Motor neuron (in vitro differentiated cells): Measurements from ENCODE around the gene ZNF207. TPM values are rescaled to one million over a fixed set of nuclear protein-coding genes. Genes with fewer than 3 reads are reported as not detected.
"Not testable (repeated sequence)": the region's sequence is repeated elsewhere in the genome, so short reads cannot be mapped to it uniquely, and the experiment has no call there.

Experiments
- ATAC-seq, 8 experiments: fragments of 200-7000 bp; cut with Tn5 transposase; replicated peaks in 6 of 8; 2 replicates each; pipeline ENCODE4 v1.8.0; 2021; ENCODE audit warnings: mild to moderate bottlenecking in 8 of 8, moderate library complexity in 8 of 8
- H3K27ac ChIP-seq, 2 donors: fragments of 250-450 bp; sonication (Bioruptor Pico); 2 replicates each; pipeline ENCODE4 v1.9.0; 2021; ENCODE audit warnings: antibody characterized with exemption in 2 of 2, mild to moderate bottlenecking in 2 of 2, moderate library complexity in 1 of 2
- H3K4me1 ChIP-seq, 2 donors: fragments of 250-450 bp; sonication (Bioruptor Pico); replicated peaks in 1 of 2; 2 replicates each; pipeline ENCODE4 v1.6.1; 2021; ENCODE audit warnings: antibody characterized with exemption in 2 of 2, mild to moderate bottlenecking in 2 of 2, moderate library complexity in 1 of 2
- H3K4me3 ChIP-seq, 5 donors: fragments of 250-450 bp; sonication (Bioruptor Pico); 2 replicates each; pipeline ENCODE4 v1.9.0; 2021; ENCODE audit warnings: antibody characterized with exemption in 5 of 5, mild to moderate bottlenecking in 5 of 5, moderate library complexity in 4 of 5
- WGBS, 10 experiments: fragments of 450-650 bp; shearing (Covaris generic); methylation state at CpG; one replicate each; pipeline ENCODE4 v1.0.0; 2022; 5-methylcytosine and 5-hydroxymethylcytosine counted together
- in situ Hi-C, 9 experiments: fragments of 400-800 bp; cut with MboI; loops; one replicate each; pipeline ENCODE4 v1.15.0; 2021; ENCODE audit warnings: low sequenced_read_pairs in 9 of 9, low pct_unique_long_range_greater_than_20kb in 2 of 9; ENCODE audit not compliant: unreplicated experiment in 9 of 9
- total RNA-seq, 8 experiments: library from RNA; unstranded; fragments of 300-600 nt; gene quantifications; 2 replicates each; pipeline versions ENCODE4 v1.2.3 to v1.2.4, GENCODE V29; 2022

The ZNF207 gene
- total RNA-seq, 8 experiments from 2014 or later, result 83.6 to 304 (median 143) TPM

GRCh38 chr17:32361270-32361669 is 11.3 kb downstream of the ZNF207 start:
- Histone ChIP-seq H3K4me1 (no peaks in the 10 kb centered on the region), H3K4me3 (no peak overlapping the region), H3K27ac (no peak overlapping the region)
- in situ Hi-C loops, result no loop called here
- WGBS, 10 experiments, result 50 to 100% (median 100%) methylated on average over 1 of the region's 1 CpG; no CpG with 5 or more reads in 1 of the 10 experiments
- ATAC-seq, result no peak

DNA sequence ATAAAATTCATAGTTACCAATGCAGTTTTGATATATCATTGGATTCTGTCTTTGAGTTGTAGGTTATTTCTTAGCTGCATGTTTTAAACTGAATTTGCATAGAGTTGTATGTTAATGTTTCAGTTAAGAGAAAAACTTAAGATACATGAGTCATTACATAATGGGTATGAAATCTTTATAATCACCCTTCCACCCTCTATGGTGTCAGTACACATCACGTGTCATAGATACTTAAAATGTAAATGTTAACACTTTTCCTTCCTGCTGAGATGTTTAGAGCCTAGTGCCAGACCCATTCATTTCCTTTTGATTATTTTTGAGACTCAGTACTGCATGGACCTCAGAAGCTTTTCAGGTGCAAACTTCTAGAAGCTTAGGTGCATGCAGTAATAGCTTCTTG is 20.5 kb downstream of the ZNF207 start:
- WGBS, 10 experiments, result 0 to 100% (median 57%) methylated on average over 1 of the region's 1 CpG; no CpG with 5 or more reads in 2 of the 10 experiments
- Histone ChIP-seq H3K4me3 (no peak overlapping the region), H3K4me1 (no peaks in the 10 kb centered on the region), H3K27ac (no peak overlapping the region)
- in situ Hi-C loops, result no loop called here
- peak in 3 of 8 experiments; percentile 78 to 90 (median 83) for ATAC-seq

DNA sequence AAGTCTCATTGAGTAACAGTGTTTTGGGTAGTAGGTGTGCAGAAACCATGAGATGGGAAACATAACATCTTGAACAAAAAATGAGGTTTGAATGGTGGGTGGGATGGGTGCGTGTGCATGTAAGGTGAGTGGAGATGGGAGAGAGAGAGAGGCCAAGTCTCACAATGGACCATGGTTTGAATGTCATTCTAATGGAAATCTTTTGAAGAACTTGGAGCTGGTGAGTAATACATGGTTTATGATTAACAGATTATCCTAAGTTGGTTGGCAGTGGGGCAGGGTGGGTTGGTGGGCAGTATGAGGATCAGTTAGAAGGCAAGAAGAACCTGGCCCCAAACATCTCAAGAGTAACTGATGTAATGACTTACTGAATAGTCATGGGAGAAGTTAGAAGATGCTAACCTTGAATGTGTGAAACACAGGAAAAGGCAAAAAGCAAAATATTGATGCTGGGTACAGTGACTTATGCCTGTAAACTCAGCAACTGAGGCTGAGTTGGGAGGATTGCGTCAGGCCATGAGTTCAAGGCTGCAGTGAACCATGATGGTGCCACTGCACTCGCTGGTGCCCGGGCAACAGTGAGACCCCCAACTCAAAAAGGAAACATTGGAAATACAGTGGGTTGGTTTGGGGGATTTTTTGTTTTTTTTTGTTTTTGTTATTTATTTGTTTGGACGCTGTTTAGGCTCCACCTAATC is 32.7 kb downstream of the ZNF207 start:
- WGBS, 10 experiments, result 85 to 100% (median 100%) methylated on average over 1 to 5 of the region's 5 CpGs
- in situ Hi-C loops, result no loop called here
- no peak for ATAC-seq
- Histone ChIP-seq H3K27ac (no peak overlapping the region), H3K4me3 (no peak overlapping the region), H3K4me1 (no peaks in the 10 kb centered on the region)

GRCh38 chr17:32383926-32384434 is 34.0 kb downstream of the ZNF207 start:
- no peak overlapping the region for H3K4me3 ChIP-seq
- peak in 1 of 8 experiments; percentile 10 for ATAC-seq
- H3K27ac ChIP-seq, result no peak overlapping the region
- H3K4me1 ChIP-seq, result no peaks in the 10 kb centered on the region
- 80 to 100% (median 100%) methylated on average over 1 of the region's 1 CpG; no CpG with 5 or more reads in 4 of the 10 experiments for WGBS, 10 experiments
- in situ Hi-C loops, result no loop called here

GRCh38 chr17:32385121-32385520 is 35.2 kb downstream of the ZNF207 start:
- in situ Hi-C loops, result no loop called here
- no peak for ATAC-seq
- Histone ChIP-seq H3K27ac (no peak overlapping the region), H3K4me1 (no peaks in the 10 kb centered on the region), H3K4me3 (no peak overlapping the region)
- 70 to 100% (median 98%) methylated on average over 2 to 7 of the region's 7 CpGs; no CpG with 5 or more reads in 2 of the 10 experiments for WGBS, 10 experiments

DNA sequence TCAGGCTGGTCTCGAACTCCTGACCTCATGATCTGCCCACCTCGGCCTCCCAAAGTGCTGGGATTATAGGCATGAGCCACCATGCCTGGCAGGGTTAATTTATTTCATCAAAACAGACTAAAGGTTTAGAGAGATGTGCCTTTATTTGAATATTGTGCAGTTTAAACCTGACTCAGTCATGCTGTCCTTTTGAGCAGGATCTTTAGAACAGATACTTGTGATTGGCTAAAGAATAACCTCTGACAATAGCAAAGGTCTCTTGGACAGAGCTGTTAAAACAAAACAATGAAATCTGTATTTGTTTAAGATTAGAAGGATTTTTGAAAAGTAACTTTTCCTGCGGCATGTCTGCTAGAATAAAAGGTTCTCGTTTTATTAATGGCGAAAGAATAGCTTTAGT is 36.0 kb downstream of the ZNF207 start:
- H3K4me3 ChIP-seq, result no peak overlapping the region
- in situ Hi-C loops, result no loop called here
- no peak for ATAC-seq
- no peaks in the 10 kb centered on the region for H3K4me1 ChIP-seq
- 80 to 100% (median 97%) methylated on average over 1 to 5 of the region's 5 CpGs; no CpG with 5 or more reads in 1 of the 10 experiments for WGBS, 10 experiments
- H3K27ac ChIP-seq, result no peak overlapping the region

GRCh38 chr17:32386844-32387243 is 36.9 kb downstream of the ZNF207 start:
- Histone ChIP-seq H3K4me3 (no peak overlapping the region), H3K27ac (no peak overlapping the region), H3K4me1 (no peaks in the 10 kb centered on the region)
- no peak for ATAC-seq
- in situ Hi-C loops, result no loop called here

DNA sequence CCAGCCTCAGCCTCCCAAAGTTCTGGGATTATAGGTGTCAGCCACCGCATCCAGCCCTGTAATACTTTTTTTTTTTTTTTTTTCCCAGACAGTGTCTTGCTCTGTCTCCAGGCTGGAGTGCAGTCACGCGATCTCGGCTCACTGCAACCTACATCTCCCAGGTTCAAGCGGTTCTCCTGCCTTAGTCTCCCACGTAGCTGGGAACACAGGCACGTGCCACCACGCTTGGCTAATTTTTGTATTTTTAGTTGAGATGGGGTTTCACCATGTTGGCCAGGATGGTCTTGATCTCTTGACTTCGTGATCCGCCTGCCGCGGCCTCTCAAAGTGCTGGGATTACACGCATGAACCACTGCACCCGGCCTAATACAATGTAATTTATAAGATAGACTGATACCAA is 38.2 kb downstream of the ZNF207 start:
- WGBS, 10 experiments, result 90 to 100% (median 97%) methylated on average over 4 to 14 of the region's 14 CpGs; no CpG with 5 or more reads in 4 of the 10 experiments
- in situ Hi-C loops, H3K27ac ChIP-seq, ATAC-seq, H3K4me3 ChIP-seq, H3K4me1 ChIP-seq: not testable (repeated sequence)

- in situ Hi-C loops, result no loop called here
- no peak for ATAC-seq
- H3K4me1 ChIP-seq, result no peaks in the 10 kb centered on the region
- WGBS, 10 experiments, result 80 to 100% (median 94%) methylated on average over 1 to 6 of the region's 6 CpGs
- no peak overlapping the region for H3K4me3 ChIP-seq
- no peak overlapping the region for H3K27ac ChIP-seq
Observed at GRCh38 chr17:32388613-32389459, 38.9 kb downstream of the ZNF207 start.

GRCh38 chr17:32393904-32394303 is 43.9 kb downstream of the ZNF207 start:
- H3K4me1 ChIP-seq, result no peaks in the 10 kb centered on the region
- no peak overlapping the region for H3K4me3 ChIP-seq
- ATAC-seq, result no peak
- in situ Hi-C loops, result no loop called here
- H3K27ac ChIP-seq, result no peak overlapping the region
- WGBS, 10 experiments, result 92 to 100% (median 100%) methylated on average over 1 to 5 of the region's 5 CpGs; no CpG with 5 or more reads in 5 of the 10 experiments

GRCh38 chr17:32396343-32396742 is 46.4 kb downstream of the ZNF207 start:
- H3K4me1 ChIP-seq, result no peaks in the 10 kb centered on the region
- WGBS, 10 experiments, result 89 to 100% (median 100%) methylated on average over 1 to 5 of the region's 5 CpGs; no CpG with 5 or more reads in 4 of the 10 experiments
- no peak overlapping the region for H3K27ac ChIP-seq
- ATAC-seq, result no peak
- in situ Hi-C loops, result no loop called here
- no peak overlapping the region for H3K4me3 ChIP-seq

DNA sequence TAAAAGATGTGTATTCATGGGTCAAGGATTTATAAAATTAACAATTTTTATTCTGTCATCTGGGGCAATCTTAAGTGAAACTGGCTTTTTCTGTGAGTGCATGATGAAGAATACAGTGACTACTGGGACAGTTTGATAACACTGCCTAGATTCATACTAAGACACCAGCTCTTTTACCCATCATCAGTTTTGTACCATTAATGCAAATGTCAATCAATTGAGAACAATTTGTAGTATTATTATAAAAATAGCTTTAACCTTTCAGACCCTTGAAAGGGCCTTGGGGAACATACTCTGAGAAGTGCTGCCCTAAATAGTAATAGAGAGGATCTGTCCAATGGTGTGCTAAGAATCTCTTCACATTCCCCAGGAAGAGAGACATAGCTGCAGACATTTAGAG is 49.0 kb downstream of the ZNF207 start:
- in situ Hi-C loops, result no loop called here
- Histone ChIP-seq H3K4me3 (no peak overlapping the region), H3K27ac (no peak overlapping the region), H3K4me1 (no peaks in the 10 kb centered on the region)
- no peak for ATAC-seq

GRCh38 chr17:32410085-32410484 is 60.1 kb downstream of the ZNF207 start:
- H3K4me3 ChIP-seq, ATAC-seq, H3K27ac ChIP-seq, H3K4me1 ChIP-seq, in situ Hi-C loops: not testable (repeated sequence)
- WGBS, 10 experiments, result 80 to 100% (median 100%) methylated on average over 1 of the region's 3 CpGs; no CpG with 5 or more reads in 6 of the 10 experiments
